KBM-7 (cell line): ENCODE measurements around the gene ORAI1.
"Not testable (repeated sequence)": the region's sequence is repeated elsewhere in the genome, so short reads cannot be mapped to it uniquely, and the experiment has no call there.

Experiments
- DNase-seq: peaks from one replicate; pipeline ENCODE4 v3.0.0-alpha.2; 2015
- in situ Hi-C: fragments of 300-500 bp; cut with MboI; formaldehyde crosslinking; loops from 2 replicates; pipeline ENCODE4 v1.14.3; 2020; ENCODE audit warnings: low sequenced_read_pairs, low pct_unique_long_range_greater_than_20kb, mixed read lengths

ORAI1 gene

GRCh38 chr12:121637231-121637914 lies 11.0 kb downstream of the ORAI1 start:
- no peak for DNase-seq

GRCh38 chr12:121638298-121639202 lies 12.2 kb downstream of the ORAI1 start:
- in situ Hi-C loops = no loop called here
- DNase-seq = no peak

More at GRCh38 chr12:121637231-121637914, 11.0 kb downstream of the ORAI1 start:
- in situ Hi-C loops = no loop called here

GRCh38 chr12:121641343-121641630 lies 15.0 kb downstream of the ORAI1 start:
- in situ Hi-C loops = no loop called here
- DNase-seq = no peak

- DNase-seq = no peak
- in situ Hi-C loops = no loop called here
Observed at GRCh38 chr12:121648458-121649028, 22.2 kb downstream of the ORAI1 start.

GRCh38 chr12:121649322-121649721 lies 23.0 kb downstream of the ORAI1 start:
- DNase-seq = no peak
- in situ Hi-C loops = no loop called here

- in situ Hi-C loops = no loop called here
- peak; percentile 98 for DNase-seq
Observed at GRCh38 chr12:121649819-121650353, 23.6 kb downstream of the ORAI1 start.

- no peak for DNase-seq
- in situ Hi-C loops = no loop called here
Observed at GRCh38 chr12:121651320-121651719, 25.0 kb downstream of the ORAI1 start.

- DNase-seq = no peak
- in situ Hi-C loops = no loop called here
Observed at GRCh38 chr12:121652767-121653497, 26.6 kb downstream of the ORAI1 start.

- in situ Hi-C loops = no loop called here
- DNase-seq = no peak
Observed at GRCh38 chr12:121653999-121654398, 27.7 kb downstream of the ORAI1 start.

- DNase-seq = no peak
- in situ Hi-C loops = no loop called here
Observed at GRCh38 chr12:121656122-121656521, 29.8 kb downstream of the ORAI1 start.

GRCh38 chr12:121657305-121658008 lies 31.1 kb downstream of the ORAI1 start:
- in situ Hi-C loops = no loop called here

GRCh38 chr12:121661353-121662105 lies 35.2 kb downstream of the ORAI1 start:
- DNase-seq, in situ Hi-C loops: not testable (repeated sequence)

More at GRCh38 chr12:121657305-121658008, 31.1 kb downstream of the ORAI1 start:
- DNase-seq = peak; percentile 40

GRCh38 chr12:121663610-121663929 lies 37.2 kb downstream of the ORAI1 start:
- no peak for DNase-seq
- in situ Hi-C loops = no loop called here

GRCh38 chr12:121666829-121667228 lies 40.5 kb downstream of the ORAI1 start:
- DNase-seq, in situ Hi-C loops: not testable (repeated sequence)

GRCh38 chr12:121668750-121669520 lies 42.6 kb downstream of the ORAI1 start:
- in situ Hi-C loops = no loop called here

GRCh38 chr12:121669521-121669900 lies 43.2 kb downstream of the ORAI1 start, which contains the start of gene MORN3:
TSS of gene MORN3 (minus strand) at chr12:121669654. CDS start at chr12:121669483, 171 bp downstream.
- in situ Hi-C loops = no loop called here
- DNase-seq = no peak

More at GRCh38 chr12:121668750-121669520, 42.6 kb downstream of the ORAI1 start:
- DNase-seq = peak; percentile 57

GRCh38 chr12:121673013-121673511 lies 46.7 kb downstream of the ORAI1 start:
- in situ Hi-C loops = no loop called here
- no peak for DNase-seq
